NT2/D1 (cell line): ENCODE results near the gene PTBP3.

Source experiments
- SUZ12 ChIP-seq: IDR thresholded peaks from 2 replicates; pipeline ENCODE4 v1.6.1; 2011; ENCODE audit not compliant: insufficient read length, insufficient read depth; ENCODE audit errors: extremely low read depth
- ZNF274 ChIP-seq: IDR thresholded peaks from 2 replicates; pipeline ENCODE4 v1.6.1; 2011; ENCODE audit warnings: mild to moderate bottlenecking, low read depth, low read length

DNA sequence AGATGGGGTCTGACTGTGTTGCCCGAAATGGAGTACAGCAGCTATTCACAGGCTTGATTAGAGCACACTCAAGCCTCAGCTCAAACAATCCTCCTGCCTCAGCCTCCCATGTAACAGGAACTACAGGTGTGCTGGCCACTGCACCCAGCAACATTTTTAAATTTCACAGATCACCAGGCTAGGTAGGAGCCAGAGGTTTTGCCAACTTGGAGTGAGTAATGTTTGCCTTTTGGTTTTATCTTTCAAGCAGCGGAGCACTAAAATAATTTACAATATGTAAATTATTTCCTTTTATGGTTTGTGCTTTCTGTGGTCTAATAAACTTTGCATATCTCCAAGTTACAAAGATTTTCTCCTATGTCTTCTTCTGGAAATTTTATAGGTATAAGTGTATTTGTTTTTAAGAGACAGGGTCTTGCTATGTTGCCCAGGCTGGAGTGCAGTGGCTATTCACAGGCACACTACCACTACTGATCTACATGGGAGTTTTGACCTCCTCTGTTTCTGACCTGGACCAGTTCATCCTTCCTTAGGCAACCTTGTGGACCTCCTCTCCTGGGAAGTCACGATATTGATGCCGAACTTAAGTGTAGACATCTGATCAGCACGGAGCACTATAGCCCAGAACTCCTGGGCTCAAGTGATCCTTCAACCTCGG lies 91.1 kb downstream of the PTBP3 start:
- TF ChIP-seq ZNF274: no peak
- no peak for TF ChIP-seq SUZ12
